Measurements from ENCODE around the gene RAX2. TPM values are rescaled to one million over a fixed set of nuclear protein-coding genes. Genes with fewer than 3 reads are reported as not detected.

Gene RAX2
- total and polyA plus RNA-seq, 10 donors: not detected

GRCh38 chr19:3736106-3736724 is 35.8 kb downstream of the RAX2 start:
- intact Hi-C loops (cut with DNase I; ENCODE audit: low total_unique reads): no loop called here
- Histone ChIP-seq H3K27ac (no peak overlapping the region), H3K4me3 (no peak overlapping the region), H3K36me3 (peaks cover 0 to 10% (median 0%) of the 10 kb centered on the region in 6 donors), H3K27me3 (replicated peaks in 1 of 7) (peaks cover 0 to 19% (median 0%) of the 10 kb centered on the region in 7 donors), H3K9me3 (no peaks in the 10 kb centered on the region), H3K4me1 (no peaks in the 10 kb centered on the region)
- DNase-seq: no peak
- 76 to 89% (median 86%) methylated on average over 19 to 21 of the region's 21 CpGs for WGBS, 5 donors
- TF ChIP-seq POLR2AphosphoS5 (IDR thresholded peaks at IDR 0.05) (no peak), POLR2A (IDR thresholded peaks at IDR 0.05) (no peak)
- TF ChIP-seq, protein P1, sequence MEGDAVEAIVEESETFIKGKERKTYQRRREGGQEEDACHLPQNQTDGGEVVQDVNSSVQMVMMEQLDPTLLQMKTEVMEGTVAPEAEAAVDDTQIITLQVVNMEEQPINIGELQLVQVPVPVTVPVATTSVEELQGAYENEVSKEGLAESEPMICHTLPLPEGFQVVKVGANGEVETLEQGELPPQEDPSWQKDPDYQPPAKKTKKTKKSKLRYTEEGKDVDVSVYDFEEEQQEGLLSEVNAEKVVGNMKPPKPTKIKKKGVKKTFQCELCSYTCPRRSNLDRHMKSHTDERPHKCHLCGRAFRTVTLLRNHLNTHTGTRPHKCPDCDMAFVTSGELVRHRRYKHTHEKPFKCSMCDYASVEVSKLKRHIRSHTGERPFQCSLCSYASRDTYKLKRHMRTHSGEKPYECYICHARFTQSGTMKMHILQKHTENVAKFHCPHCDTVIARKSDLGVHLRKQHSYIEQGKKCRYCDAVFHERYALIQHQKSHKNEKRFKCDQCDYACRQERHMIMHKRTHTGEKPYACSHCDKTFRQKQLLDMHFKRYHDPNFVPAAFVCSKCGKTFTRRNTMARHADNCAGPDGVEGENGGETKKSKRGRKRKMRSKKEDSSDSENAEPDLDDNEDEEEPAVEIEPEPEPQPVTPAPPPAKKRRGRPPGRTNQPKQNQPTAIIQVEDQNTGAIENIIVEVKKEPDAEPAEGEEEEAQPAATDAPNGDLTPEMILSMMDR (IDR thresholded peaks at IDR 0.05 in 8 of 11, conservative IDR thresholded peaks at IDR 0.05 in 3 of 11): no peak

DNA sequence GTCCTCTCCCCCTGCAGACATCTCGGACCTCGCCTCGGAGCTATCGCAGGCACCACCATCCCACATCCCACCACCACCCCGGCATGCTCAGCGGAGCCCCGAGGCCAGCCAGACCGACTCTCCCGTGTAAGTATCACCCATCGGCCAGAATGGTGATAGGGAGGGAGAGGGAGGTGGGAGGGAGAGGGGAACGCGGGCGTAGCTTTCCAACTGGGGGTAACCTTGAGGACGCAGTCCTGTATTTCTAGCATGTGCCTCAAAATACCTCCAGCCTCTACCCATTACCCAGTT is 37.8 kb downstream of the RAX2 start:
- H3K36me3 ChIP-seq: peaks cover 0 to 10% (median 0%) of the 10 kb centered on the region in 6 donors
- no peak overlapping the region for H3K27ac ChIP-seq
- DNase-seq: no peak
- H3K4me1 ChIP-seq: no peaks in the 10 kb centered on the region
- intact Hi-C loops (cut with DNase I; ENCODE audit: low total_unique reads): no loop called here
- H3K9me3 ChIP-seq: no peaks in the 10 kb centered on the region
- TF ChIP-seq, protein P1 (IDR thresholded peaks at IDR 0.05 in 8 of 11, conservative IDR thresholded peaks at IDR 0.05 in 3 of 11): no peak
- TF ChIP-seq POLR2AphosphoS5 (IDR thresholded peaks at IDR 0.05) (no peak), POLR2A (IDR thresholded peaks at IDR 0.05) (no peak)
- no peak overlapping the region for H3K4me3 ChIP-seq
- peaks cover 0 to 19% (median 0%) of the 10 kb centered on the region in 7 donors for H3K27me3 ChIP-seq (replicated peaks in 1 of 7)
- 82 to 96% (median 92%) methylated on average over 14 of the region's 14 CpGs for WGBS, 5 donors

DNA sequence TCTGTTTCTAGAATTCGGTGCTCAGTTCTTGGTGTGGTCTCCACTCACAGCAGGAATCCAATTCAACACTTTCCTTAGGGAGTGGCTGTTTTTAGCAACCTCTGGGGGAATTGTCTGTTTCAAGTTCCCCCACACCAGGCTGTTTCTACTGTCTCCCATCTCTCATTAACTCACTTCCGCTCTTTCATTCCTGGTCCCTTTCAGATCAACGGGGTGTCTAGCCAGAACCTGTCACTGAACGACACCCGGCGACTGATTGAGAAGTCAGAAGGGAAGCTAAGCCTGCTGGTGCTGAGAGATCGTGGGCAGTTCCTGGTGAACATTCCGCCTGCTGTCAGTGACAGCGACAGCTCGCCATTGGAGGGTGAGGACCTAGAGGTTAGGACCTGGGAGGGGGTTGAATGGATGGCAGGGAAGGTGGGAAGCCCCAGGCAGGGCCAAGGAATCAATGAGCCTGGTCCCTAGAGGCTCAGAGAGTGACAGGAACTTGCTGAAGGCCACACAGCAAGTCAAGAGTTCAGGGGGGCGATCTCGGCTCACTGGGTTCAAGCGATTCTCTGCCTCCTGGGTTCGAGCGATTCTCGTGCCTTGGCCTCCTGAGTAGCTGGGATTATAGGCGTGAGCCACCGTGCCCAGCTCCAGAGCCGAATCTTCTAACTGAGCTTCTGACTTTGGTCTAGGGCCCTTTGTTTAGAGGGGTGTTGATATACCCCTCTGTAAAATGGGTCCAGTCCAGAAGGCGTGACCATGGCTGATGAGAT is 38.3 kb downstream of the RAX2 start:
- Histone ChIP-seq H3K4me1 (no peaks in the 10 kb centered on the region), H3K4me3 (no peak overlapping the region), H3K27me3 (replicated peaks in 1 of 7) (peaks cover 0 to 19% (median 0%) of the 10 kb centered on the region in 7 donors), H3K27ac (no peak overlapping the region), H3K9me3 (no peaks in the 10 kb centered on the region), H3K36me3 (peaks cover 0 to 10% (median 0%) of the 10 kb centered on the region in 6 donors)
- intact Hi-C loops (cut with DNase I; ENCODE audit: low total_unique reads): no loop called here
- WGBS, 5 donors: 79 to 82% (median 81%) methylated on average over 20 of the region's 20 CpGs
- TF ChIP-seq, protein P1 (IDR thresholded peaks at IDR 0.05 in 8 of 11, conservative IDR thresholded peaks at IDR 0.05 in 3 of 11): no peak
- TF ChIP-seq POLR2AphosphoS5 (IDR thresholded peaks at IDR 0.05) (no peak), POLR2A (IDR thresholded peaks at IDR 0.05) (no peak)
- no peak for DNase-seq

- Histone ChIP-seq H3K27me3 (replicated peaks in 1 of 7) (peaks cover 0 to 9% (median 0%) of the 10 kb centered on the region in 7 donors), H3K4me3 (no peak overlapping the region), H3K9me3 (no peaks in the 10 kb centered on the region), H3K27ac (no peak overlapping the region), H3K36me3 (peaks cover 0 to 6% (median 0%) of the 10 kb centered on the region in 6 donors), H3K4me1 (no peaks in the 10 kb centered on the region)
- TF ChIP-seq POLR2AphosphoS5 (IDR thresholded peaks at IDR 0.05) (no peak), POLR2A (IDR thresholded peaks at IDR 0.05) (no peak)
- TF ChIP-seq, protein P1 (IDR thresholded peaks at IDR 0.05 in 8 of 11, conservative IDR thresholded peaks at IDR 0.05 in 3 of 11): no peak
- 80 to 93% (median 89%) methylated on average over 1 of the region's 1 CpG for WGBS, 5 donors
- DNase-seq: no peak
- intact Hi-C loops (cut with DNase I; ENCODE audit: low total_unique reads): no loop called here
Measured at GRCh38 chr19:3732108-3732507, 39.9 kb downstream of the RAX2 start.
